H9 (cell line): Measurements from ENCODE around the gene B3GNT3. TPM values are rescaled to one million over a fixed set of nuclear protein-coding genes. Genes with fewer than 3 reads are reported as not detected.

Experiments used
- DNase-seq: peaks from one replicate; pipeline ENCODE4 v3.0.0-alpha.2; 2017
- H2AFZ ChIP-seq: one replicate; pipeline ENCODE4 v1.6.1; 2013; ENCODE audit warnings: mild to moderate bottlenecking, low read length, control low read depth, moderate library complexity
- H2AK5ac ChIP-seq: 2 replicates; pipeline ENCODE4 v1.6.1; 2013; ENCODE audit warnings: low read length, control low read depth, mixed read lengths; ENCODE audit not compliant: insufficient read length
- H2BK120ac ChIP-seq: one replicate; pipeline ENCODE4 v1.6.1; 2013; ENCODE audit warnings: low read depth, mild to moderate bottlenecking, low read length, control low read depth, inconsistent platforms; ENCODE audit not compliant: poor library complexity, severe bottlenecking
- H2BK12ac ChIP-seq: 2 replicates; pipeline ENCODE4 v1.6.1; 2013; ENCODE audit warnings: low read length, control low read depth, mixed read lengths, low read depth; ENCODE audit not compliant: insufficient read length
- H2BK15ac ChIP-seq: 2 replicates; pipeline ENCODE4 v1.6.1; 2013; ENCODE audit warnings: low read depth, low read length, control low read depth
- H2BK20ac ChIP-seq: one replicate; pipeline ENCODE4 v1.6.1; 2013; ENCODE audit warnings: low read depth, mild to moderate bottlenecking, low read length, control low read depth, inconsistent platforms; ENCODE audit not compliant: poor library complexity, severe bottlenecking
- H2BK5ac ChIP-seq: 2 replicates; pipeline ENCODE4 v1.6.1; 2013; ENCODE audit warnings: low read length, control low read depth, mixed read lengths; ENCODE audit not compliant: insufficient read length
- H3K14ac ChIP-seq: 2 replicates; pipeline ENCODE4 v1.6.1; 2013; ENCODE audit warnings: low read length, control low read depth; ENCODE audit not compliant: insufficient read depth
- H3K18ac ChIP-seq: 2 replicates; pipeline ENCODE4 v1.6.1; 2013; ENCODE audit warnings: low read depth, mild to moderate bottlenecking, mixed read lengths, low read length, control low read depth; ENCODE audit not compliant: insufficient read length
- H3K23ac ChIP-seq: 2 replicates; pipeline ENCODE4 v1.6.1; 2013; ENCODE audit warnings: low read length, control low read depth, mixed read lengths, low read depth; ENCODE audit not compliant: insufficient read length
- H3K23me2 ChIP-seq: 2 replicates; pipeline ENCODE4 v1.6.1; 2013; ENCODE audit warnings: low read depth, mild to moderate bottlenecking, mixed read lengths, low read length, control low read depth; ENCODE audit not compliant: insufficient read length, poor library complexity, severe bottlenecking
- H3K27ac ChIP-seq: 2 replicates; pipeline ENCODE4 v1.5.1; 2013; ENCODE audit warnings: low read length, control low read depth, mixed read lengths, low read depth; ENCODE audit not compliant: insufficient read length
- H3K27me3 ChIP-seq: 2 replicates; pipeline ENCODE4 v1.6.1; 2013; ENCODE audit warnings: low read length, control low read depth, inconsistent platforms; ENCODE audit not compliant: insufficient read depth
- H3K4ac ChIP-seq: 2 replicates; pipeline ENCODE4 v1.6.1; 2013; ENCODE audit warnings: low read depth, mild to moderate bottlenecking, control low read depth, inconsistent platforms, low read length, moderate library complexity
- H3K4me1 ChIP-seq: 2 replicates; pipeline ENCODE4 v1.6.1; 2013; ENCODE audit warnings: low read length, control low read depth, inconsistent platforms; ENCODE audit not compliant: insufficient read depth
- H3K4me2 ChIP-seq: 2 replicates; pipeline ENCODE4 v1.6.1; 2013; ENCODE audit warnings: low read length, control low read depth, mixed read lengths; ENCODE audit not compliant: insufficient read length, insufficient read depth
- H3K56ac ChIP-seq: 2 replicates; pipeline ENCODE4 v1.6.1; 2013; ENCODE audit warnings: low read depth, mild to moderate bottlenecking, mixed read lengths, low read length, control low read depth; ENCODE audit not compliant: insufficient read length
- H3K79me1 ChIP-seq: 2 replicates; pipeline ENCODE4 v1.6.1; 2013; ENCODE audit warnings: low read depth, mild to moderate bottlenecking, moderate library complexity, low read length, control low read depth, inconsistent platforms; ENCODE audit not compliant: insufficient read depth, poor library complexity, severe bottlenecking
- H3K79me2 ChIP-seq: 2 replicates; pipeline ENCODE4 v1.6.1; 2013; ENCODE audit warnings: low read length, control low read depth, inconsistent platforms; ENCODE audit not compliant: insufficient read depth
- H3K9ac ChIP-seq: 2 replicates; pipeline ENCODE4 v1.6.1; 2013; ENCODE audit warnings: low read length, control low read depth, mixed read lengths; ENCODE audit not compliant: insufficient read length; ENCODE audit errors: extremely low read depth
- H3K9me3 ChIP-seq: one replicate; pipeline ENCODE4 v1.6.1; 2013; ENCODE audit warnings: low read depth, low read length, inconsistent platforms; ENCODE audit not compliant: control insufficient read depth
- H3T11ph ChIP-seq: one replicate; pipeline ENCODE4 v1.6.1; 2013; ENCODE audit warnings: mild to moderate bottlenecking, low read length, control low read depth, inconsistent platforms
- H4K20me1 ChIP-seq: one replicate; pipeline ENCODE4 v1.6.1; 2013; ENCODE audit not compliant: control insufficient read depth, insufficient read length, insufficient read depth
- H4K5ac ChIP-seq: 2 replicates; pipeline ENCODE4 v1.6.1; 2013; ENCODE audit warnings: low read depth, mild to moderate bottlenecking, mixed read lengths, low read length, control low read depth; ENCODE audit not compliant: insufficient read length
- H4K8ac ChIP-seq: replicated peaks from 2 replicates; pipeline ENCODE4 v1.6.1; 2013; ENCODE audit warnings: low read length, control low read depth, mixed read lengths, low read depth; ENCODE audit not compliant: insufficient read length
- H4K91ac ChIP-seq: 2 replicates; pipeline ENCODE4 v1.6.1; 2013; ENCODE audit warnings: low read depth, mild to moderate bottlenecking, moderate library complexity, mixed read lengths, low read length, control low read depth; ENCODE audit not compliant: insufficient read length
- H3K27ac Mint-ChIP-seq, 3 experiments: 2 replicates in 2 of 3; 3 replicates in 1 of 3; pipeline ENCODE4 v1.8.0; 2020 to 2021; ENCODE audit warnings: mixed read lengths in 3 of 3, mild to moderate bottlenecking in 1 of 3, moderate library complexity in 1 of 3
- H3K27me3 Mint-ChIP-seq: 2 replicates; pipeline ENCODE4 v1.8.0; 2021; ENCODE audit warnings: low read depth, mild to moderate bottlenecking, moderate library complexity, mixed read lengths
- H3K36me3 Mint-ChIP-seq, 3 experiments: 2 replicates in 2 of 3; 3 replicates in 1 of 3; pipeline ENCODE4 v1.8.0; 2020 to 2021; ENCODE audit warnings: low read depth in 3 of 3, mixed read lengths in 3 of 3; ENCODE audit not compliant: insufficient read depth in 1 of 3
- H3K4me1 Mint-ChIP-seq, 2 experiments: 2 replicates each; pipeline ENCODE4 v1.8.0; 2020; ENCODE audit warnings: mixed read lengths in 2 of 2
- H3K4me3 Mint-ChIP-seq, 2 experiments: 2 replicates in 1 of 2; 3 replicates in 1 of 2; pipeline ENCODE4 v1.8.0; 2020 to 2021; ENCODE audit warnings: mild to moderate bottlenecking in 2 of 2, mixed read lengths in 2 of 2, moderate library complexity in 1 of 2
- H3K9me3 Mint-ChIP-seq, 2 experiments: 2 replicates in 1 of 2; 3 replicates in 1 of 2; pipeline ENCODE4 v1.8.0; 2020; ENCODE audit warnings: mild to moderate bottlenecking in 2 of 2, mixed read lengths in 2 of 2, moderate library complexity in 1 of 2
- CTCF ChIP-seq: fragments of 200-600 bp; sonication (generic); conservative IDR thresholded peaks from 3 replicates; pipeline ENCODE4 v1.8.0; 2021; ENCODE audit warnings: antibody characterized with exemption, mild to moderate bottlenecking
- WGBS: extraction: QIAGEN DNeasy Blood & Tissue Kit; methylation state at CpG from one replicate; pipeline ENCODE4 v1.1.7; 2013; ENCODE audit warnings: missing lambda C conversion rate, low lambda C conversion rate, mixed read lengths; ENCODE audit not compliant: insufficient read length; ENCODE audit errors: extremely low coverage; 5-methylcytosine and 5-hydroxymethylcytosine counted together
- total RNA-seq: library from RNA; stranded (reverse); gene quantifications from 2 replicates; pipeline ENCODE4 v1.2.1, GENCODE V29; 2021

The B3GNT3 gene
- total RNA-seq, 1 experiment from 2014 or later, result 0.96 TPM

GRCh38 chr19:17795495-17795856, 538 bp downstream of the B3GNT3 start:
- peak overlapping the region; percentile 67 to 84 for H3K4me3 Mint-ChIP-seq
- peaks cover 31% of the 10 kb centered on the region for H3K27me3 Mint-ChIP-seq
- H3K18ac ChIP-seq, result no peak overlapping the region
- H3K9me3 ChIP-seq, result no peaks in the 10 kb centered on the region
- no peak overlapping the region for H2AK5ac ChIP-seq
- H3K9me3 Mint-ChIP-seq, result no peaks in the 10 kb centered on the region
- no peaks in the 10 kb centered on the region for H3K79me2 ChIP-seq
- no peak overlapping the region for H3K56ac ChIP-seq
- no peak for DNase-seq
- H4K8ac ChIP-seq, result no peak overlapping the region
- H4K5ac ChIP-seq, result no peak overlapping the region
- no peak overlapping the region for H3K9ac ChIP-seq
- no peaks in the 10 kb centered on the region; the same call in 1 of the 2 replicates for H3K27me3 ChIP-seq
- no CpG with 5 or more reads among the region's 14 CpGs for WGBS
- H3K23me2 ChIP-seq, result peaks cover 12% of the 10 kb centered on the region
- no peaks in the 10 kb centered on the region for H4K20me1 ChIP-seq
- no peak overlapping the region for H2AFZ ChIP-seq
- peak overlapping the region; percentile 53; the same call in 1 of the 2 replicates for H3K14ac ChIP-seq
- no peak overlapping the region for H4K91ac ChIP-seq
- no peak overlapping the region for H2BK5ac ChIP-seq
- no peaks in the 10 kb centered on the region for H3K36me3 Mint-ChIP-seq
- H3T11ph ChIP-seq, result no peak overlapping the region
- no peak overlapping the region for H3K23ac ChIP-seq
- H3K27ac Mint-ChIP-seq, result no peak overlapping the region
- no peaks in the 10 kb centered on the region for H3K79me1 ChIP-seq
- H2BK15ac ChIP-seq, result no peak overlapping the region
- H3K4me2 ChIP-seq, result peak overlapping the region; percentile 53
- no peak overlapping the region for H3K27ac ChIP-seq
- H3K4me1 Mint-ChIP-seq, result peaks cover 2 to 14% of the 10 kb centered on the region in 2 experiments; a peak in 3 of 4 replicates
- no peak overlapping the region for H2BK20ac ChIP-seq
- no peaks in the 10 kb centered on the region for H3K4me1 ChIP-seq
- TF ChIP-seq CTCF, result no peak
- H3K4ac ChIP-seq, result no peak overlapping the region
- no peak overlapping the region for H2BK120ac ChIP-seq
- no peak overlapping the region for H2BK12ac ChIP-seq
